Stimulated activated CD4-positive, alpha-beta T cell treated with anti-CD3 and anti-CD28 coated beads, Interleukin-4, amount 100 ng/mL, for 48 hours (primary cell): ENCODE measurements around the gene TINAG.

Experiments used
- DNase-seq, 2 donors: peaks; one replicate each; pipeline ENCODE4 v3.0.0-alpha.2; 2020; ENCODE audit warnings: low read depth in 2 of 2

Gene TINAG

GRCh38 chr6:54427396-54427937 lies 119.2 kb downstream of the TINAG start:
- DNase-seq: no peak

DNA sequence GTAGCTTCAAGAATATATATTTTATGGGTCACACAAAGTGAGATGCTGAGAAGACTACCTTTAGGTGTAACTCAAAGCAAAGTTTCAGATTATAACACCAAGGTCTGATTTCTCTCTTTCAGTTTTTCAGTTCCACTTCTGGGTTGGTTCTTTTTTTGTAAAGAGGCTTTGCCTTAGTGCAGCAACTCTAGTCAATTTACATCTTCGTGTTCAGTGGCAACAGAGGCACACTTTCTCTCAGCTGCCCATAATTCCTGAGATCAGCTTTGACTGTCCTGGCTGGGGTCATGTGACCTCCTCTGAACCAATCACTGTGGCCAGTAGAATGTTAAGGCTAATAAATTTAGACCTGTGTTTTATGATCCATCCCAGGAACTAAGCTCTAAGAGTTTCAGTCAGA lies 120.2 kb downstream of the TINAG start:
- DNase-seq: no peak

GRCh38 chr6:54431466-54431865 lies 123.2 kb downstream of the TINAG start:
- no peak for DNase-seq
